Stimulated activated CD4-positive, alpha-beta T cell treated with anti-CD3 and anti-CD28 coated beads, Interleukin-1b, Interleukin-23, amount 100 ng/mL, for 4 hours (primary cell): ENCODE results near the gene TCEANC2.

ENCODE experiments used
- DNase-seq, 2 donors: peaks; one replicate each; pipeline ENCODE4 v3.0.0-alpha.2; 2020; ENCODE audit warnings: low read depth in 2 of 2

Gene TCEANC2

GRCh38 chr1:54114001-54114400 is 60.6 kb downstream of the TCEANC2 start:
- DNase-seq: no peak

- no peak for DNase-seq
Observed at GRCh38 chr1:54114955-54115354, 61.5 kb downstream of the TCEANC2 start.

- no peak for DNase-seq
Observed at GRCh38 chr1:54115520-54115919, 62.1 kb downstream of the TCEANC2 start.

GRCh38 chr1:54117815-54118563 is 64.6 kb downstream of the TCEANC2 start:
- no peak for DNase-seq

GRCh38 chr1:54118704-54119103 is 65.3 kb downstream of the TCEANC2 start:
- DNase-seq: no peak

- no peak for DNase-seq
Observed at GRCh38 chr1:54120018-54120697, 66.8 kb downstream of the TCEANC2 start.

- no peak for DNase-seq
Observed at GRCh38 chr1:54120698-54121481, 67.5 kb downstream of the TCEANC2 start.

GRCh38 chr1:54121482-54122134 is 68.2 kb downstream of the TCEANC2 start:
- peak; percentile 45 to 57 for DNase-seq

- no peak for DNase-seq
Observed at GRCh38 chr1:54122135-54122751, 68.8 kb downstream of the TCEANC2 start.

- no peak for DNase-seq
Observed at GRCh38 chr1:54122992-54123391, 69.6 kb downstream of the TCEANC2 start.

GRCh38 chr1:54124472-54124871 is 71.1 kb downstream of the TCEANC2 start:
- no peak for DNase-seq

GRCh38 chr1:54124906-54125305 is 71.5 kb downstream of the TCEANC2 start:
- DNase-seq: no peak

- no peak for DNase-seq
Observed at GRCh38 chr1:54125386-54126070, 72.1 kb downstream of the TCEANC2 start.

- DNase-seq: no peak
Observed at GRCh38 chr1:54126271-54126815, 72.9 kb downstream of the TCEANC2 start.

GRCh38 chr1:54127594-54128300 is 74.3 kb downstream of the TCEANC2 start:
- DNase-seq: no peak

- DNase-seq: no peak
Observed at GRCh38 chr1:54129858-54130257, 76.5 kb downstream of the TCEANC2 start.

GRCh38 chr1:54131419-54131818 is 78.0 kb downstream of the TCEANC2 start:
- DNase-seq: no peak

GRCh38 chr1:54132495-54132894 is 79.1 kb downstream of the TCEANC2 start:
- no peak for DNase-seq

GRCh38 chr1:54134295-54134694 is 80.9 kb downstream of the TCEANC2 start:
- DNase-seq: no peak
